Measurements from ENCODE around the gene KIAA1217.

The KIAA1217 gene

GRCh38 chr10:24255115-24255880 is 46.4 kb downstream of the KIAA1217 start:
- no peak for DNase-seq
- intact Hi-C loops (cut with DNase I; ENCODE audit: low total_unique reads), result no loop called here

GRCh38 chr10:24255881-24256311 is 47.0 kb downstream of the KIAA1217 start:
- no peak overlapping the region for H3K27ac ChIP-seq
- no peak for DNase-seq
- TF ChIP-seq, protein P1, sequence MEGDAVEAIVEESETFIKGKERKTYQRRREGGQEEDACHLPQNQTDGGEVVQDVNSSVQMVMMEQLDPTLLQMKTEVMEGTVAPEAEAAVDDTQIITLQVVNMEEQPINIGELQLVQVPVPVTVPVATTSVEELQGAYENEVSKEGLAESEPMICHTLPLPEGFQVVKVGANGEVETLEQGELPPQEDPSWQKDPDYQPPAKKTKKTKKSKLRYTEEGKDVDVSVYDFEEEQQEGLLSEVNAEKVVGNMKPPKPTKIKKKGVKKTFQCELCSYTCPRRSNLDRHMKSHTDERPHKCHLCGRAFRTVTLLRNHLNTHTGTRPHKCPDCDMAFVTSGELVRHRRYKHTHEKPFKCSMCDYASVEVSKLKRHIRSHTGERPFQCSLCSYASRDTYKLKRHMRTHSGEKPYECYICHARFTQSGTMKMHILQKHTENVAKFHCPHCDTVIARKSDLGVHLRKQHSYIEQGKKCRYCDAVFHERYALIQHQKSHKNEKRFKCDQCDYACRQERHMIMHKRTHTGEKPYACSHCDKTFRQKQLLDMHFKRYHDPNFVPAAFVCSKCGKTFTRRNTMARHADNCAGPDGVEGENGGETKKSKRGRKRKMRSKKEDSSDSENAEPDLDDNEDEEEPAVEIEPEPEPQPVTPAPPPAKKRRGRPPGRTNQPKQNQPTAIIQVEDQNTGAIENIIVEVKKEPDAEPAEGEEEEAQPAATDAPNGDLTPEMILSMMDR (IDR thresholded peaks at IDR 0.05), result no peak
- intact Hi-C loops (cut with DNase I; ENCODE audit: low total_unique reads), result no loop called here
- H3K9me3 ChIP-seq, result no peaks in the 10 kb centered on the region
- no peaks in the 10 kb centered on the region for H3K36me3 ChIP-seq
- no peaks in the 10 kb centered on the region for H3K27me3 ChIP-seq
- H3K4me3 ChIP-seq, result no peak overlapping the region
- peaks cover 0 to 15% (median 0%) of the 10 kb centered on the region in 4 donors for H3K4me1 ChIP-seq

More at GRCh38 chr10:24255115-24255880, 46.4 kb downstream of the KIAA1217 start:
- Histone ChIP-seq H3K36me3 (no peaks in the 10 kb centered on the region), H3K9me3 (no peaks in the 10 kb centered on the region), H3K4me3 (no peak overlapping the region), H3K27ac (no peak overlapping the region), H3K27me3 (no peaks in the 10 kb centered on the region), H3K4me1 (peaks cover 0 to 16% (median 0%) of the 10 kb centered on the region in 4 donors)
- TF ChIP-seq, protein P1 (IDR thresholded peaks at IDR 0.05), result no peak

- no peak overlapping the region for H3K4me3 ChIP-seq
Observed at GRCh38 chr10:24256619-24257107, 47.7 kb downstream of the KIAA1217 start.

DNA sequence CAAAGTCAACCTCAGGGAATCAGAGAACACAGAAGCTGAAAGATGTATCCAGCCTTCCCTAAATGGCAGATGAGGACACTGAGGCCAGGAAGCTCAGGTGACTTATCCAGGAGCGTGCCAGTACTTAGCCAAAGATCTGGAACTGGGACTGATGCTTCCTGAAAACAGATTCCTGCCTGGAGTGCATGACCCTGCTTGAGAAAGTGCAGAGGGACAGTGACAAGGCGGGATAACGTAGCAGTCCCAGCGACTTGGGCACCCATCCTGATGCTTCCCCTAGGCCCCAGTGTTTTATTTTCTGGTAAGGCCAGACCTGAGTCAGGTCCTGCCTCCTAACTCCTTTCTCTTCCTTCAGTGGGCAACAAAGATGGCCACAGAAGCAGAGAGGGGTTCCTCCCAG is 48.6 kb downstream of the KIAA1217 start:
- Histone ChIP-seq H3K4me3 (no peak overlapping the region), H3K36me3 (no peaks in the 10 kb centered on the region), H3K4me1 (peaks cover 0 to 23% (median 0%) of the 10 kb centered on the region in 4 donors), H3K27ac (no peak overlapping the region), H3K9me3 (no peaks in the 10 kb centered on the region), H3K27me3 (no peaks in the 10 kb centered on the region)
- DNase-seq, result no peak
- TF ChIP-seq, protein P1 (IDR thresholded peaks at IDR 0.05), result no peak
- intact Hi-C loops (cut with DNase I; ENCODE audit: low total_unique reads), result no loop called here

More at GRCh38 chr10:24256619-24257107, 47.7 kb downstream of the KIAA1217 start:
- no peak for DNase-seq
- Histone ChIP-seq H3K27ac (no peak overlapping the region), H3K9me3 (no peaks in the 10 kb centered on the region), H3K36me3 (no peaks in the 10 kb centered on the region), H3K27me3 (no peaks in the 10 kb centered on the region), H3K4me1 (peaks cover 0 to 19% (median 0%) of the 10 kb centered on the region in 4 donors)
- TF ChIP-seq, protein P1 (IDR thresholded peaks at IDR 0.05), result no peak
- intact Hi-C loops (cut with DNase I; ENCODE audit: low total_unique reads), result no loop called here

- intact Hi-C loops (cut with DNase I; ENCODE audit: low total_unique reads), result no loop called here
- Histone ChIP-seq H3K36me3 (no peaks in the 10 kb centered on the region), H3K27ac (no peak overlapping the region), H3K9me3 (no peaks in the 10 kb centered on the region), H3K27me3 (no peaks in the 10 kb centered on the region), H3K4me1 (peaks cover 0 to 20% (median 0%) of the 10 kb centered on the region in 4 donors), H3K4me3 (no peak overlapping the region)
- DNase-seq, result no peak
- TF ChIP-seq, protein P1 (IDR thresholded peaks at IDR 0.05), result no peak
Observed at GRCh38 chr10:24259365-24260130, 50.6 kb downstream of the KIAA1217 start.

All from tibial artery (tissue), 4 donors.